Skeletal muscle tissue (tissue), 4 donors: ENCODE results near the gene TMEM145. TPM values are rescaled to one million over a fixed set of nuclear protein-coding genes. Genes with fewer than 3 reads are reported as not detected.

Experiments
- H3K27ac ChIP-seq: one replicate; pipeline ENCODE4 v1.7.0; 2013; ENCODE audit warnings: mild to moderate bottlenecking, low read depth, low read length, inconsistent platforms
- H3K27me3 ChIP-seq, 3 donors: one replicate each; pipeline ENCODE4 v1.7.0; 2013; ENCODE audit warnings: low read length in 3 of 3; ENCODE audit not compliant: control insufficient read depth in 3 of 3, insufficient read depth in 3 of 3
- H3K36me3 ChIP-seq, 3 donors: one replicate each; pipeline ENCODE4 v1.7.0; 2013; ENCODE audit warnings: low read length in 3 of 3; ENCODE audit not compliant: control insufficient read depth in 3 of 3, insufficient read depth in 3 of 3
- H3K4me1 ChIP-seq, 3 donors: one replicate each; pipeline ENCODE4 v1.7.0; 2013; ENCODE audit warnings: low read length in 3 of 3, mild to moderate bottlenecking in 3 of 3; ENCODE audit not compliant: control insufficient read depth in 3 of 3, insufficient read depth in 3 of 3
- H3K4me3 ChIP-seq, 3 donors: one replicate each; pipeline ENCODE4 v1.7.0; 2013; ENCODE audit warnings: low read length in 3 of 3
- H3K9ac ChIP-seq, 3 donors: one replicate each; pipeline ENCODE4 v1.7.0; 2013; ENCODE audit warnings: low read length in 3 of 3, mild to moderate bottlenecking in 3 of 3, moderate library complexity in 2 of 3, low read depth in 1 of 3
- H3K9me3 ChIP-seq, 3 donors: one replicate each; pipeline ENCODE4 v1.7.0; 2013; ENCODE audit warnings: low read length in 3 of 3; ENCODE audit not compliant: control insufficient read depth in 3 of 3
- total RNA-seq: library from RNA; depleted of rRNA; stranded (reverse); fragments of >200 nt; gene quantifications from one replicate; pipeline ENCODE4 v1.2.3, GENCODE V29; 2014
- donor health status: Osteomylitis.

TMEM145 gene
- total RNA-seq, 1 donor from 2014 or later, result 0.52 TPM

GRCh38 chr19:42288387-42288786, 24.7 kb upstream of the TMEM145 start:
- Histone ChIP-seq H3K27ac (no peak overlapping the region), H3K4me1 (peaks cover 20 to 26% (median 20%) of the 10 kb centered on the region in 3 donors), H3K4me3 (no peak overlapping the region), H3K36me3 (peaks cover 47 to 55% (median 53%) of the 10 kb centered on the region in 3 donors), H3K27me3 (no peaks in the 10 kb centered on the region), H3K9me3 (no peaks in the 10 kb centered on the region), H3K9ac (no peak overlapping the region)

- Histone ChIP-seq H3K4me1 (peaks cover 18 to 25% (median 19%) of the 10 kb centered on the region in 3 donors), H3K9ac (no peak overlapping the region), H3K27ac (no peak overlapping the region), H3K4me3 (no peak overlapping the region), H3K9me3 (no peaks in the 10 kb centered on the region), H3K27me3 (no peaks in the 10 kb centered on the region), H3K36me3 (peaks cover 48 to 61% (median 59%) of the 10 kb centered on the region in 3 donors)
Observed at GRCh38 chr19:42288881-42289555, 24.1 kb upstream of the TMEM145 start.

- H3K4me3 ChIP-seq, result no peak overlapping the region
- H3K9me3 ChIP-seq, result no peaks in the 10 kb centered on the region
- no peaks in the 10 kb centered on the region for H3K27me3 ChIP-seq
- peaks cover 54 to 66% (median 65%) of the 10 kb centered on the region in 3 donors for H3K36me3 ChIP-seq
- H3K27ac ChIP-seq, result no peak overlapping the region
- no peak overlapping the region for H3K9ac ChIP-seq
- peaks cover 18 to 25% (median 18%) of the 10 kb centered on the region in 3 donors for H3K4me1 ChIP-seq
Observed at GRCh38 chr19:42289556-42290041, 23.5 kb upstream of the TMEM145 start.

- H3K9ac ChIP-seq, result no peak overlapping the region
- H3K27ac ChIP-seq, result no peak overlapping the region
- no peaks in the 10 kb centered on the region for H3K27me3 ChIP-seq
- peaks cover 57 to 66% (median 66%) of the 10 kb centered on the region in 3 donors for H3K36me3 ChIP-seq
- H3K9me3 ChIP-seq, result no peaks in the 10 kb centered on the region
- H3K4me1 ChIP-seq, result peaks cover 12 to 19% (median 13%) of the 10 kb centered on the region in 3 donors
- H3K4me3 ChIP-seq, result no peak overlapping the region
Observed at GRCh38 chr19:42290136-42290522, 23.0 kb upstream of the TMEM145 start.

- Histone ChIP-seq H3K4me3 (no peak overlapping the region), H3K36me3 (peaks cover 59 to 68% (median 66%) of the 10 kb centered on the region in 3 donors)
Observed at GRCh38 chr19:42290523-42291434, 22.3 kb upstream of the TMEM145 start.

GRCh38 chr19:42291435-42291810, 21.7 kb upstream of the TMEM145 start:
- no peak overlapping the region for H3K9ac ChIP-seq
- H3K9me3 ChIP-seq, result no peaks in the 10 kb centered on the region
- peaks cover 59 to 69% (median 66%) of the 10 kb centered on the region in 3 donors for H3K36me3 ChIP-seq
- H3K4me3 ChIP-seq, result no peak overlapping the region
- H3K4me1 ChIP-seq, result peaks cover 0 to 11% (median 5%) of the 10 kb centered on the region in 3 donors
- H3K27me3 ChIP-seq, result no peaks in the 10 kb centered on the region
- H3K27ac ChIP-seq, result no peak overlapping the region

More at GRCh38 chr19:42290523-42291434, 22.3 kb upstream of the TMEM145 start:
- H3K27me3 ChIP-seq, result no peaks in the 10 kb centered on the region
- H3K9me3 ChIP-seq, result no peaks in the 10 kb centered on the region
- H3K27ac ChIP-seq, result no peak overlapping the region
- peaks cover 6 to 13% (median 6%) of the 10 kb centered on the region in 3 donors for H3K4me1 ChIP-seq
- no peak overlapping the region for H3K9ac ChIP-seq

GRCh38 chr19:42292042-42292960, 20.8 kb upstream of the TMEM145 start:
- no peak overlapping the region for H3K4me3 ChIP-seq
- no peak overlapping the region for H3K9ac ChIP-seq
- H3K27ac ChIP-seq, result no peak overlapping the region
- no peaks in the 10 kb centered on the region for H3K27me3 ChIP-seq
- H3K36me3 ChIP-seq, result peaks cover 57 to 67% (median 65%) of the 10 kb centered on the region in 3 donors
- no peaks in the 10 kb centered on the region for H3K9me3 ChIP-seq
- H3K4me1 ChIP-seq, result peaks cover 0 to 5% (median 5%) of the 10 kb centered on the region in 3 donors

- Histone ChIP-seq H3K36me3 (peaks cover 50 to 60% (median 59%) of the 10 kb centered on the region in 3 donors), H3K27ac (no peak overlapping the region)
Observed at GRCh38 chr19:42292963-42293362, 20.1 kb upstream of the TMEM145 start.

GRCh38 chr19:42293540-42293939, 19.6 kb upstream of the TMEM145 start:
- Histone ChIP-seq H3K27ac (no peak overlapping the region), H3K4me3 (no peak overlapping the region), H3K4me1 (peaks cover 0 to 5% (median 5%) of the 10 kb centered on the region in 3 donors), H3K9me3 (no peaks in the 10 kb centered on the region), H3K27me3 (no peaks in the 10 kb centered on the region), H3K36me3 (peaks cover 47 to 54% (median 53%) of the 10 kb centered on the region in 3 donors), H3K9ac (no peak overlapping the region)

More at GRCh38 chr19:42292963-42293362, 20.1 kb upstream of the TMEM145 start:
- H3K27me3 ChIP-seq, result no peaks in the 10 kb centered on the region
- no peak overlapping the region for H3K9ac ChIP-seq
- H3K9me3 ChIP-seq, result no peaks in the 10 kb centered on the region
- H3K4me3 ChIP-seq, result no peak overlapping the region
- H3K4me1 ChIP-seq, result peaks cover 0 to 5% (median 5%) of the 10 kb centered on the region in 3 donors
